Small intestine (tissue), 7 donors: Measurements from ENCODE around the gene KCNK2. TPM values are rescaled to one million over a fixed set of nuclear protein-coding genes. Genes with fewer than 3 reads are reported as not detected.

ENCODE experiments used
- DNase-seq, 2 donors: peaks; one replicate each; pipeline versions ENCODE4 v3.0.0 to v3.0.0-alpha.2; 2013
- FAIRE-seq: peaks from 2 replicates; lab custom pipeline; 2012; peaks lifted over from hg19 to GRCh38; lab: Jason Lieb, UNC
- H3K27ac ChIP-seq, 3 donors: one replicate each; pipeline ENCODE4 v1.5.1; 2013; ENCODE audit warnings: low read length in 2 of 3, mild to moderate bottlenecking in 2 of 3, control low read depth in 1 of 3, inconsistent platforms in 1 of 3, low read depth in 1 of 3, moderate library complexity in 1 of 3
- H3K27me3 ChIP-seq, 3 donors: one replicate each; pipeline ENCODE4 v1.6.1; 2013; ENCODE audit warnings: low read length in 3 of 3, inconsistent platforms in 1 of 3; ENCODE audit not compliant: control insufficient read depth in 3 of 3, insufficient read depth in 3 of 3
- H3K36me3 ChIP-seq, 3 donors: one replicate each; pipeline ENCODE4 v1.6.1; 2013; ENCODE audit warnings: low read length in 3 of 3, inconsistent platforms in 1 of 3, low read depth in 1 of 3, mild to moderate bottlenecking in 1 of 3, moderate library complexity in 1 of 3; ENCODE audit not compliant: control insufficient read depth in 3 of 3, insufficient read depth in 2 of 3
- H3K4me1 ChIP-seq, 3 donors: one replicate each; pipeline ENCODE4 v1.6.1; 2013; ENCODE audit warnings: low read length in 2 of 3, inconsistent platforms in 1 of 3, low read depth in 1 of 3, mild to moderate bottlenecking in 1 of 3, moderate library complexity in 1 of 3; ENCODE audit not compliant: control insufficient read depth in 3 of 3, insufficient read depth in 2 of 3
- H3K4me3 ChIP-seq, 3 donors: one replicate each; pipeline ENCODE4 v1.5.1; 2013; ENCODE audit warnings: low read length in 3 of 3, control low read depth in 1 of 3, inconsistent platforms in 1 of 3, low read depth in 1 of 3, mild to moderate bottlenecking in 1 of 3, moderate library complexity in 1 of 3
- H3K9me3 ChIP-seq, 2 donors: one replicate each; pipeline ENCODE4 v1.6.1; 2013; ENCODE audit warnings: low read depth in 1 of 2, low read length in 1 of 2; ENCODE audit not compliant: control insufficient read depth in 2 of 2, insufficient read depth in 1 of 2
- WGBS, 3 donors: extraction: QIAGEN DNeasy Blood & Tissue Kit; methylation state at CpG; one replicate each; pipeline ENCODE4 v1.1.7; 2013; 5-methylcytosine and 5-hydroxymethylcytosine counted together
- polyA plus RNA-seq, 4 donors: library from polyadenylated mRNA; stranded (reverse) in 3 of 4; unstranded in 1 of 4; fragments of 200-250 nt in 3 of 4; fragments of 120-200 nt in 1 of 4; gene quantifications; one replicate each; pipeline versions ENCODE4 v1.2.1 to v1.2.3, GENCODE V29; 2013
- donor health status: healthy with polysubstance abuse.
- donor health status: control.
- donor health status: control.
- donor health status: Bipolar disorder and iron deficiency.
- donor health status: healthy.

The KCNK2 gene
- polyA plus RNA-seq, 4 donors: 1.4 to 2.2 (median 1.9) TPM; not detected in 1

- DNase-seq (no peak), FAIRE-seq (no peak)
These were observed 136.8 kb downstream of the KCNK2 start for GRCh38 chr1:215219372-215219771.

GRCh38 chr1:215220346-215220745 lies 137.8 kb downstream of the KCNK2 start:
- Histone ChIP-seq H3K4me3 (no peak overlapping the region), H3K27me3 (no peaks in the 10 kb centered on the region), H3K36me3 (no peaks in the 10 kb centered on the region), H3K9me3 (no peaks in the 10 kb centered on the region), H3K4me1 (no peaks in the 10 kb centered on the region), H3K27ac (no peak overlapping the region)
- WGBS, 3 donors: 75 to 87% (median 81%) methylated on average over 4 of the region's 4 CpGs
- FAIRE-seq (no peak), DNase-seq (no peak)

More at GRCh38 chr1:215219372-215219771, 136.8 kb downstream of the KCNK2 start:
- Histone ChIP-seq H3K4me3 (no peak overlapping the region), H3K27me3 (no peaks in the 10 kb centered on the region), H3K9me3 (no peaks in the 10 kb centered on the region), H3K36me3 (no peaks in the 10 kb centered on the region), H3K4me1 (no peaks in the 10 kb centered on the region), H3K27ac (no peak overlapping the region)

GRCh38 chr1:215226757-215227156 lies 144.2 kb downstream of the KCNK2 start:
- no peak overlapping the region for H3K27ac ChIP-seq
- no peak overlapping the region for H3K4me3 ChIP-seq
- no peak for FAIRE-seq
- H3K36me3 ChIP-seq: no peaks in the 10 kb centered on the region
- no peaks in the 10 kb centered on the region for H3K9me3 ChIP-seq
- H3K27me3 ChIP-seq: no peaks in the 10 kb centered on the region
- DNase-seq: no peak
- H3K4me1 ChIP-seq: no peaks in the 10 kb centered on the region
- WGBS, 3 donors: 80 to 91% (median 86%) methylated on average over 2 of the region's 2 CpGs

GRCh38 chr1:215228193-215228592 lies 145.7 kb downstream of the KCNK2 start:
- Histone ChIP-seq H3K9me3 (no peaks in the 10 kb centered on the region), H3K27ac (no peak overlapping the region), H3K4me3 (no peak overlapping the region), H3K27me3 (no peaks in the 10 kb centered on the region), H3K36me3 (no peaks in the 10 kb centered on the region), H3K4me1 (no peaks in the 10 kb centered on the region)
- FAIRE-seq (no peak), DNase-seq (no peak)
- 72 to 74% (median 73%) methylated on average over 6 of the region's 6 CpGs for WGBS, 3 donors

- FAIRE-seq: no peak
- Histone ChIP-seq H3K36me3 (no peaks in the 10 kb centered on the region), H3K4me1 (no peaks in the 10 kb centered on the region), H3K27me3 (no peaks in the 10 kb centered on the region), H3K27ac (no peak overlapping the region), H3K9me3 (no peaks in the 10 kb centered on the region), H3K4me3 (no peak overlapping the region)
- no peak for DNase-seq
- 51 to 81% (median 69%) methylated on average over 3 of the region's 3 CpGs for WGBS, 3 donors
These were observed 158.9 kb downstream of the KCNK2 start for GRCh38 chr1:215241451-215241850.

GRCh38 chr1:215243345-215244054 lies 161.0 kb downstream of the KCNK2 start:
- 59 to 81% (median 62%) methylated on average over 4 of the region's 4 CpGs for WGBS, 3 donors
- Histone ChIP-seq H3K4me1 (no peaks in the 10 kb centered on the region), H3K9me3 (no peaks in the 10 kb centered on the region), H3K27me3 (no peaks in the 10 kb centered on the region), H3K36me3 (no peaks in the 10 kb centered on the region), H3K4me3 (no peak overlapping the region), H3K27ac (no peak overlapping the region)
- DNase-seq (no peak), FAIRE-seq (no peak)

- no peak for FAIRE-seq
- Histone ChIP-seq H3K4me1 (no peaks in the 10 kb centered on the region), H3K9me3 (no peaks in the 10 kb centered on the region), H3K36me3 (no peaks in the 10 kb centered on the region), H3K27ac (no peak overlapping the region), H3K4me3 (no peak overlapping the region), H3K27me3 (no peaks in the 10 kb centered on the region)
- 77 to 88% (median 87%) methylated on average over 2 of the region's 2 CpGs for whole genome bisulfite sequencing, 3 donors
- no peak for DNase-seq
These were observed 168.4 kb downstream of the KCNK2 start for GRCh38 chr1:215250913-215251312.

GRCh38 chr1:215251428-215251827 lies 168.9 kb downstream of the KCNK2 start:
- H3K9me3 ChIP-seq: no peaks in the 10 kb centered on the region
- no peaks in the 10 kb centered on the region for H3K27me3 ChIP-seq
- H3K27ac ChIP-seq: no peak overlapping the region
- H3K36me3 ChIP-seq: no peaks in the 10 kb centered on the region
- H3K4me1 ChIP-seq: no peaks in the 10 kb centered on the region
- H3K4me3 ChIP-seq: no peak overlapping the region
- WGBS, 3 donors: 83 to 85% (median 83%) methylated on average over 4 of the region's 4 CpGs
- FAIRE-seq (no peak), DNase-seq (no peak)

GRCh38 chr1:215252164-215252563 lies 169.6 kb downstream of the KCNK2 start:
- 85 to 91% (median 86%) methylated on average over 1 of the region's 1 CpG for WGBS, 3 donors
- no peaks in the 10 kb centered on the region for H3K27me3 ChIP-seq
- H3K9me3 ChIP-seq: no peaks in the 10 kb centered on the region
- H3K36me3 ChIP-seq: no peaks in the 10 kb centered on the region
- no peaks in the 10 kb centered on the region for H3K4me1 ChIP-seq
- FAIRE-seq (no peak), DNase-seq (no peak)
- H3K27ac ChIP-seq: no peak overlapping the region
- no peak overlapping the region for H3K4me3 ChIP-seq
